ENCODE results near the gene RNU5D-1.

The RNU5D-1 gene

DNA sequence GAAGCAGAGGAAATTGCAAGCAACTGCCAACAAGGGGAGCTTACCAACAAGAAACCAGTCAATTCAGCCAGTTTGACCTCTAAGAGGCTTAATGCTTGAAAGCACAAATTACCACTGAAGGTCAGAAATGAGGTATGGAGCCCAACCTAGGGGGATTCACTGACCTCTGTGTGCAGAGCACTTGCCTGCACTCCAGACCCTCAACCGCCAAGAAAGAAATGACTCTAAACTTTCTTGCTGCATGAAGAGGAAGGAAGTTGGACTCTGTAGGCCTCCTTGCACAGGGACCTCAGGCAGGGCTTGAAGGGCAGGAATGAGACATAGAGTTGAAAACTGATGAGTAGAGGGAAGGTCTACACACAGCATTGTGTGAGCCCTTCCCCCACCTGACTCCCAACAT lies 46.4 kb downstream of the RNU5D-1 start:
- Histone ChIP-seq H3K4me1 (ENCODE audit: control insufficient read depth, insufficient read depth, low read length) (no peaks in the 10 kb centered on the region), H3K27me3 (ENCODE audit: control insufficient read depth in 1 of 2, insufficient read depth in 2 of 2, low read length in 2 of 2) (no peaks in the 10 kb centered on the region), H3K36me3 (ENCODE audit: control insufficient read depth in 2 of 2, insufficient read depth in 2 of 2, low read length in 2 of 2) (no peaks in the 10 kb centered on the region)

GRCh38 chr1:44682883-44683265 lies 48.1 kb downstream of the RNU5D-1 start:
- H3K27ac ChIP-seq (ENCODE audit: low read length), result no peak overlapping the region
- no peaks in the 10 kb centered on the region for H3K36me3 ChIP-seq (ENCODE audit: control insufficient read depth in 2 of 2, insufficient read depth in 2 of 2, low read length in 2 of 2)
- H3K9me3 ChIP-seq (ENCODE audit: control insufficient read depth in 2 of 2, low read length in 2 of 2), result no peaks in the 10 kb centered on the region
- no peak overlapping the region for H3K4me3 ChIP-seq (ENCODE audit: low read length in 2 of 2)
- H3K27me3 ChIP-seq (ENCODE audit: control insufficient read depth in 1 of 2, insufficient read depth in 2 of 2, low read length in 2 of 2), result no peaks in the 10 kb centered on the region
- H3K4me1 ChIP-seq (ENCODE audit: control insufficient read depth, insufficient read depth, low read length), result no peaks in the 10 kb centered on the region
- H3K9ac ChIP-seq (ENCODE audit: low read length in 2 of 2), result no peak overlapping the region

More for the DNA sequence above, 46.4 kb downstream of the RNU5D-1 start:
- no peak overlapping the region for H3K9ac ChIP-seq (ENCODE audit: low read length in 2 of 2)
- H3K9me3 ChIP-seq (ENCODE audit: control insufficient read depth in 2 of 2, low read length in 2 of 2), result no peaks in the 10 kb centered on the region
- H3K27ac ChIP-seq (ENCODE audit: low read length), result no peak overlapping the region
- H3K4me3 ChIP-seq (ENCODE audit: low read length in 2 of 2), result no peak overlapping the region

GRCh38 chr1:44681905-44682882 lies 48.8 kb downstream of the RNU5D-1 start:
- H3K27me3 ChIP-seq (ENCODE audit: control insufficient read depth in 1 of 2, insufficient read depth in 2 of 2, low read length in 2 of 2), result no peaks in the 10 kb centered on the region
- H3K9ac ChIP-seq (ENCODE audit: low read length in 2 of 2), result no peak overlapping the region
- no peak overlapping the region for H3K4me3 ChIP-seq (ENCODE audit: low read length in 2 of 2)
- H3K27ac ChIP-seq (ENCODE audit: low read length), result no peak overlapping the region
- H3K4me1 ChIP-seq (ENCODE audit: control insufficient read depth, insufficient read depth, low read length), result no peaks in the 10 kb centered on the region
- H3K9me3 ChIP-seq (ENCODE audit: control insufficient read depth in 2 of 2, low read length in 2 of 2), result no peaks in the 10 kb centered on the region
- no peaks in the 10 kb centered on the region for H3K36me3 ChIP-seq (ENCODE audit: control insufficient read depth in 2 of 2, insufficient read depth in 2 of 2, low read length in 2 of 2)
